ENCODE measurements around the gene HAUS3.

DNA sequence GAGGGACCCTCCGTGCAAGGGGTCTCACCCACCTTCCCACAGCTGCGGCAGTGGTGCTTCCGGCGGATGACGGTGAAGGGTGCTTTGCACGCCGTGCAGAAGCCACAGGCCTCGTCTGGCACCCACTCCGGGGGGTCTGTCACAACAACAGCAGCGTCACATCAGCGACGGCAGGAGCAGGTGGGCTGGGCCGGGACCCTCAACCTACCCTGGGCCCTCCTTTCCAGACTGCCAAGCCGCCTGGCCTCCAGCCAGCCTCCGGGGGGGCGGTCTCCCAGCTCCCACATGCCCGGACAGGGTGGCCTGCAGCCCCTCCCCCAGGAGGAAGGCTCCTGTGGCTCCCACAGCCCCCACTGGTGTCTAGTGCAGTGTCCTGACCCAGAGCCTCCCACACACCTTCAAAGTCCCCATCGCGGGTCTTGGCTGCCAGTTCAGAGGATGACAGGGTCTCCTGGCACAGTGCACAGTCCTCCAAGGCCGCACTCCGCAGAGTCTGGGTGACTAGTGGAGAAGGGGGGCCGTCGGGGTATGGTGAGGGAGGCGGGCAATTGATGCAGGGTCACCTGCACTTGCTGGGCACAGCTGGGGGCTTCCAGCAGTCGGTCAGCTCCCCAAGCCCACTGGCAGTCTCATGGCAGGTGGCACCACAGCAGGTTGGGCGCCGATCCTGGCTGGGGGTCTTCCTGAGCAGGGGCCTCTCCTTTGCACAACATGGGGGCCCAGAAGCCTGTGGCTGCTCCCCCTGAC is 29.5 kb upstream of the HAUS3 start:
- TF ChIP-seq POLR2A (IDR thresholded peaks at IDR 0.05), result no peak
- TF ChIP-seq, protein P1, sequence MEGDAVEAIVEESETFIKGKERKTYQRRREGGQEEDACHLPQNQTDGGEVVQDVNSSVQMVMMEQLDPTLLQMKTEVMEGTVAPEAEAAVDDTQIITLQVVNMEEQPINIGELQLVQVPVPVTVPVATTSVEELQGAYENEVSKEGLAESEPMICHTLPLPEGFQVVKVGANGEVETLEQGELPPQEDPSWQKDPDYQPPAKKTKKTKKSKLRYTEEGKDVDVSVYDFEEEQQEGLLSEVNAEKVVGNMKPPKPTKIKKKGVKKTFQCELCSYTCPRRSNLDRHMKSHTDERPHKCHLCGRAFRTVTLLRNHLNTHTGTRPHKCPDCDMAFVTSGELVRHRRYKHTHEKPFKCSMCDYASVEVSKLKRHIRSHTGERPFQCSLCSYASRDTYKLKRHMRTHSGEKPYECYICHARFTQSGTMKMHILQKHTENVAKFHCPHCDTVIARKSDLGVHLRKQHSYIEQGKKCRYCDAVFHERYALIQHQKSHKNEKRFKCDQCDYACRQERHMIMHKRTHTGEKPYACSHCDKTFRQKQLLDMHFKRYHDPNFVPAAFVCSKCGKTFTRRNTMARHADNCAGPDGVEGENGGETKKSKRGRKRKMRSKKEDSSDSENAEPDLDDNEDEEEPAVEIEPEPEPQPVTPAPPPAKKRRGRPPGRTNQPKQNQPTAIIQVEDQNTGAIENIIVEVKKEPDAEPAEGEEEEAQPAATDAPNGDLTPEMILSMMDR (IDR thresholded peaks at IDR 0.05), result no peak

Measured in esophagus squamous epithelium (tissue), 4 donors.